HCT116 (cell line): ENCODE measurements around the gene FSHB.

Source experiments
- CEBPB ChIP-seq: IDR thresholded peaks from 2 replicates; pipeline ENCODE4 v1.6.1; 2012; ENCODE audit warnings: low read depth
- POLR2A ChIP-seq: IDR thresholded peaks from 2 replicates; pipeline ENCODE4 v1.7.0; 2011; ENCODE audit warnings: borderline replicate concordance; ENCODE audit not compliant: insufficient read depth, insufficient read length; ENCODE audit errors: extremely low read depth
- SP1 ChIP-seq: IDR thresholded peaks from 2 replicates; pipeline ENCODE4 v1.6.1; 2012; ENCODE audit warnings: low read depth

DNA sequence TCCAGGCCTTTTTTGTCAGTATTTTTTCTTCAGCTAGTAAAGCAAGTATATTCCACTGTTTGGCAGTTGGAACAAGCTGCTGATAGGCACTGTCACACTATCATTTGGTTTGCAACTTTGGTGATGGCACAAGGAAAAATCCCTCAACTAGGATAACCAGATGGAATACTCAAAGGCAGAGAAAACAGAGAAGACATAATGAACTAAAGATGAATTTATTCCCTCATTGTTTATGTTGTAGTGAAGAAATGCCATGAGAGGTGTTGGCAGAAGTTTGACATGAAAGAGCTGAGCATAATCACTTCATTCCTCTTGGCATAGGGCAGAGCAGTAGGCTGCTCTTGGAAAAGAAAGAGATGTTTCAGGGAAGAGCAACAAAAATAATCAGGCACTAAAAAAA lies 39.9 kb downstream of the FSHB start:
- TF ChIP-seq CEBPB (no peak), POLR2A (no peak), SP1 (no peak)
